ENCODE data around the gene TMEM138. TPM values are rescaled to one million over a fixed set of nuclear protein-coding genes. Genes with fewer than 3 reads are reported as not detected.

The TMEM138 gene
- total and polyA plus RNA-seq, 4 donors, result 24.6 to 64.4 (median 49.6) TPM

DNA sequence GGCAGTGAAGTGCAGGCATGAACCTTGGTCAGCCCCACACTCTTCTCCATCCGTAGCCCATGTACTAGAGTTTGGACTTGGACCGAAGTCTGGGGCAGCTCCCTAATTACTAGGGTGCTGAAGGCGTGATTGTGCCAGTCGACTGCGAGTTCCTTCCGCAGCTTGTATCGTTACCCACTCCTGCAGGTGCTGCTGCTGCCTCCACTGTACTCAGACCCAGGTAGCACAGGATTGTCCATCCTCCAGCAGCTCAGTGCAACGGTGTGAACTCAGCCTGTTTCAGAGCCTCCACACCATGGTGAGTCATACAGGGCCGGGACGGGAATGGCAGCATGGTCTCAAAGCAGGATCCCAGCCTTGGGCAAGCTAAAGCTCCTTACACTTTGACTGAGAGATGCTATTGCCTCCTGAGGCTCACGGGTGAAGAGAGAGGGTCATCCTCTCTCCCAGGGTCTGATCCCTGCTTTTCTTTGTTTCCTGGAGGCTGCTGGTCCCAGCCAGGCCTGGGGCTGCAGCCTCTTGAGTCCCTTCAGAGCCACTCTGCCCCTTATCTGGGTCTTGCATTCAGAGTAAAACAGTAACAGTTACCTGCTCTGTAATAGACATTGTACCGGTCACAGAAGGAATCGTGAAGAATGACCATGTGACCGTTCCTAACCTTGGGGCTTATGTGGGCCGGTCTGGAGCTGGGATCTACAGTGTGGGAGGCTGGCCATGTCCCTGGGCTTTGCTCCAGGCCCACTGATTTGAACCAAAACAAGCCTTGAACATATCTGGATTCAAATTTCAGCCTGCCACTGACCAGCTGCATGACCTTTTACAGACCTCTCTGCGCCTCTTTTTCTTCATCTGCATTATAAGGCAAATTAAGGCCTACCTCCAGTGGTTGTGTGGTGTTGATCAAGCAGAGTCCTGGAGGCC, 27.5 kb upstream of the TMEM138 start:
- H3K9me3 ChIP-seq (ENCODE audit: control insufficient read depth in 4 of 4, insufficient read depth in 3 of 4, low read length in 3 of 4), result no peaks in the 10 kb centered on the region
- H3K4me1 ChIP-seq (ENCODE audit: control insufficient read depth in 5 of 5, insufficient read depth in 5 of 5, low read length in 5 of 5), result peaks cover 7 to 30% (median 10%) of the 10 kb centered on the region in 5 donors
- H3K9ac ChIP-seq (ENCODE audit: insufficient read depth in 1 of 2, low read length in 2 of 2), result peak overlapping the region in 1 of 2 donors; percentile 99
- TF ChIP-seq CTCF (IDR thresholded peaks at IDR 0.05; ENCODE audit: control extremely low read depth, extremely low read depth), result no peak
- H3K4me3 ChIP-seq, result no peak overlapping the region
- no peak for ATAC-seq (ENCODE audit: insufficient read depth, low FRiP score)
- 89 to 91% methylated on average over 16 of the region's 16 CpGs for WGBS, 2 donors
- H3K27ac ChIP-seq (ENCODE audit: low read depth in 1 of 2, low read length in 1 of 2), result no peak overlapping the region
- peaks cover 0 to 7% (median 2%) of the 10 kb centered on the region in 4 donors for H3K36me3 ChIP-seq (ENCODE audit: control insufficient read depth in 4 of 4, insufficient read depth in 4 of 4, low read length in 4 of 4)
- H3K27me3 ChIP-seq (ENCODE audit: control insufficient read depth in 3 of 3, insufficient read depth in 3 of 3, low read length in 2 of 3), result no peaks in the 10 kb centered on the region
- DNase-seq, result no peak

- ATAC-seq (ENCODE audit: insufficient read depth, low FRiP score) (no peak), DNase-seq (no peak)
- H3K27ac ChIP-seq (ENCODE audit: low read depth in 1 of 2, low read length in 1 of 2), result no peak overlapping the region
- H3K4me1 ChIP-seq (ENCODE audit: control insufficient read depth in 5 of 5, insufficient read depth in 5 of 5, low read length in 5 of 5), result peaks cover 7 to 30% (median 10%) of the 10 kb centered on the region in 5 donors
- H3K9ac ChIP-seq (ENCODE audit: insufficient read depth in 1 of 2, low read length in 2 of 2), result no peak overlapping the region
- no peak for TF ChIP-seq CTCF (IDR thresholded peaks at IDR 0.05; ENCODE audit: control extremely low read depth, extremely low read depth)
- WGBS, 2 donors, result 23 to 60% methylated on average over 1 of the region's 1 CpG
- no peak overlapping the region for H3K4me3 ChIP-seq
- H3K36me3 ChIP-seq (ENCODE audit: control insufficient read depth in 4 of 4, insufficient read depth in 4 of 4, low read length in 4 of 4), result peaks cover 0 to 7% (median 2%) of the 10 kb centered on the region in 4 donors
- no peaks in the 10 kb centered on the region for H3K9me3 ChIP-seq (ENCODE audit: control insufficient read depth in 4 of 4, insufficient read depth in 3 of 4, low read length in 3 of 4)
- H3K27me3 ChIP-seq (ENCODE audit: control insufficient read depth in 3 of 3, insufficient read depth in 3 of 3, low read length in 2 of 3), result no peaks in the 10 kb centered on the region
Measured at GRCh38 chr11:61335355-61335710, 26.8 kb upstream of the TMEM138 start.

DNA sequence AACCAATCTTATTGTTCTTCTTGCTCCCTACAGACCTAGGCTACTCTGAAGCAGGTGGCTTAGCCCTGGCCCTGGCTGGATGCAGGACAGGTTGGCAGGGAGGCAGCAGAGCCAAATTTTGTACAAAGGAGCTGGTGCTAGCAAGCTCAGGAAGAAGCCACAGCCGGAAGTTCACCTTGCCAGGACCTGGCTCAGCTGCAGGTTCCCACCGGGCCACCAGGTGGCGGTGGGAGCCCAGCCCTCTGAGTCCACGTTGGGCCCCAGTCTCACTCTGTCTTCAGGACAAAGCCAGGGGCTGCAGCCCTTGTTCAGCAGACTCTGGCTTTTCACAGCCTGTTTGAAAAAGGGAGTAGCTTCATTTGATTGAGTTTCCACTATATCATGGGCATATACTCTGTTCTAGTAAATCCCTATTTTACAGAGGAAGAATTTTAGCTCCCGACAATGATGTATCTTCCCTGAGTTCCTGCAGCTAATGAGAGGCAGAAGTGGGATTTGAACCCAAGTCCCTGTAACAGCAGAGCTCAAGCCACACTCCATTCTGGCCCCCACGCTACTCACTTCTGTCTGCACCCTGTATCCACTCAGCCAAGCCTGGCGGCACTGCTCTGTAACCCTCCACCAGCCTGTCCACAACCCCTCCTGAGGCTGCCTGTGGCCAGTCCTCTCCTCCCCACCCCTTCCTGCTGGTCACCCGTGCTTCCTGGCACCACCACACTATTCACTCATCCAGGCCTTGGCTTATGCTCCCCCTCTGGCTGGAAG, 25.8 kb upstream of the TMEM138 start:
- Histone ChIP-seq H3K27ac (ENCODE audit: low read depth in 1 of 2, low read length in 1 of 2) (peak overlapping the region in 1 of 2 donors; percentile 73), H3K4me3 (no peak overlapping the region), H3K9ac (ENCODE audit: insufficient read depth in 1 of 2, low read length in 2 of 2) (no peak overlapping the region), H3K9me3 (ENCODE audit: control insufficient read depth in 4 of 4, insufficient read depth in 3 of 4, low read length in 3 of 4) (no peaks in the 10 kb centered on the region), H3K27me3 (ENCODE audit: control insufficient read depth in 3 of 3, insufficient read depth in 3 of 3, low read length in 2 of 3) (no peaks in the 10 kb centered on the region), H3K4me1 (ENCODE audit: control insufficient read depth in 5 of 5, insufficient read depth in 5 of 5, low read length in 5 of 5) (peaks cover 5 to 26% (median 8%) of the 10 kb centered on the region in 5 donors), H3K36me3 (ENCODE audit: control insufficient read depth in 4 of 4, insufficient read depth in 4 of 4, low read length in 4 of 4) (peaks cover 0 to 7% (median 2%) of the 10 kb centered on the region in 4 donors)
- DNase-seq (peak; percentile 74 to 82 (median 81)), ATAC-seq (ENCODE audit: insufficient read depth, low FRiP score) (peak; percentile 73)
- 32 to 33% methylated on average over 8 of the region's 8 CpGs for WGBS, 2 donors
- TF ChIP-seq CTCF (IDR thresholded peaks at IDR 0.05; ENCODE audit: control extremely low read depth, extremely low read depth), result peak; percentile 91
